ENCODE results near the gene MOB3A.

MOB3A gene

GRCh38 chr19:2096034-2096479, at the start of gene MOB3A:
Gene MOB3A (minus strand): TSS chr19:2096326. CDS start chr19:2078560, 17,766 bp downstream.
- H3K9me3 ChIP-seq (ENCODE audit: control insufficient read depth, insufficient read depth, low read length), result no peaks in the 10 kb centered on the region
- H3K36me3 ChIP-seq (ENCODE audit: control insufficient read depth, insufficient read depth, low read length), result peaks cover 16% of the 10 kb centered on the region
- H3K9ac ChIP-seq (ENCODE audit: low read depth, low read length), result no peak within 1 kb of the TSS; the same call in 1 of the 2 replicates
- peak within 1 kb of the TSS; percentile 74 for H3K4me3 ChIP-seq (ENCODE audit: low read depth, low read length)
- peak within 1 kb of the TSS; percentile 86 for H3K27ac ChIP-seq (ENCODE audit: low read depth, low read length)
- H3K4me1 ChIP-seq (ENCODE audit: control insufficient read depth, insufficient read depth, low read length), result no peaks in the 10 kb centered on the region
- no peaks in the 10 kb centered on the region for H3K27me3 ChIP-seq (ENCODE audit: control insufficient read depth, insufficient read depth, low read length)

- no peaks in the 10 kb centered on the region for H3K9me3 ChIP-seq (ENCODE audit: control insufficient read depth, insufficient read depth, low read length)
- H3K36me3 ChIP-seq (ENCODE audit: control insufficient read depth, insufficient read depth, low read length), result peaks cover 20% of the 10 kb centered on the region
- H3K9ac ChIP-seq (ENCODE audit: low read depth, low read length), result no peak overlapping the region
- H3K4me3 ChIP-seq (ENCODE audit: low read depth, low read length), result no peak overlapping the region
- H3K4me1 ChIP-seq (ENCODE audit: control insufficient read depth, insufficient read depth, low read length), result peaks cover 12% of the 10 kb centered on the region
- no peak overlapping the region for H3K27ac ChIP-seq (ENCODE audit: low read depth, low read length)
- no peaks in the 10 kb centered on the region for H3K27me3 ChIP-seq (ENCODE audit: control insufficient read depth, insufficient read depth, low read length)
Measured at GRCh38 chr19:2145831-2146241, 49.7 kb upstream of the MOB3A start.

- no peak overlapping the region for H3K9ac ChIP-seq (ENCODE audit: low read depth, low read length)
- H3K27me3 ChIP-seq (ENCODE audit: control insufficient read depth, insufficient read depth, low read length), result no peaks in the 10 kb centered on the region
- H3K36me3 ChIP-seq (ENCODE audit: control insufficient read depth, insufficient read depth, low read length), result peaks cover 24% of the 10 kb centered on the region
Measured at GRCh38 chr19:2144190-2144589, 48.1 kb upstream of the MOB3A start.

GRCh38 chr19:2142173-2142829, 46.2 kb upstream of the MOB3A start:
- Histone ChIP-seq H3K9me3 (ENCODE audit: control insufficient read depth, insufficient read depth, low read length) (no peaks in the 10 kb centered on the region), H3K36me3 (ENCODE audit: control insufficient read depth, insufficient read depth, low read length) (peaks cover 33% of the 10 kb centered on the region), H3K27ac (ENCODE audit: low read depth, low read length) (no peak overlapping the region), H3K9ac (ENCODE audit: low read depth, low read length) (no peak overlapping the region), H3K4me3 (ENCODE audit: low read depth, low read length) (no peak overlapping the region), H3K27me3 (ENCODE audit: control insufficient read depth, insufficient read depth, low read length) (no peaks in the 10 kb centered on the region), H3K4me1 (ENCODE audit: control insufficient read depth, insufficient read depth, low read length) (no peaks in the 10 kb centered on the region)

More at GRCh38 chr19:2144190-2144589, 48.1 kb upstream of the MOB3A start:
- Histone ChIP-seq H3K4me3 (ENCODE audit: low read depth, low read length) (no peak overlapping the region), H3K4me1 (ENCODE audit: control insufficient read depth, insufficient read depth, low read length) (no peaks in the 10 kb centered on the region), H3K27ac (ENCODE audit: low read depth, low read length) (no peak overlapping the region), H3K9me3 (ENCODE audit: control insufficient read depth, insufficient read depth, low read length) (no peaks in the 10 kb centered on the region)

- peaks cover 43% of the 10 kb centered on the region for H3K36me3 ChIP-seq (ENCODE audit: control insufficient read depth, insufficient read depth, low read length)
- no peak overlapping the region for H3K4me3 ChIP-seq (ENCODE audit: low read depth, low read length)
Measured at GRCh38 chr19:2140138-2140569, 44.0 kb upstream of the MOB3A start.

GRCh38 chr19:2139385-2140137, 43.4 kb upstream of the MOB3A start:
- Histone ChIP-seq H3K27ac (ENCODE audit: low read depth, low read length) (no peak overlapping the region), H3K36me3 (ENCODE audit: control insufficient read depth, insufficient read depth, low read length) (peaks cover 38% of the 10 kb centered on the region)

More at GRCh38 chr19:2140138-2140569, 44.0 kb upstream of the MOB3A start:
- no peak overlapping the region for H3K27ac ChIP-seq (ENCODE audit: low read depth, low read length)
- H3K9ac ChIP-seq (ENCODE audit: low read depth, low read length), result no peak overlapping the region
- H3K27me3 ChIP-seq (ENCODE audit: control insufficient read depth, insufficient read depth, low read length), result no peaks in the 10 kb centered on the region
- H3K9me3 ChIP-seq (ENCODE audit: control insufficient read depth, insufficient read depth, low read length), result no peaks in the 10 kb centered on the region
- H3K4me1 ChIP-seq (ENCODE audit: control insufficient read depth, insufficient read depth, low read length), result no peaks in the 10 kb centered on the region

GRCh38 chr19:2138061-2138728, 42.1 kb upstream of the MOB3A start:
- H3K9me3 ChIP-seq (ENCODE audit: control insufficient read depth, insufficient read depth, low read length), result no peaks in the 10 kb centered on the region
- no peak overlapping the region for H3K4me3 ChIP-seq (ENCODE audit: low read depth, low read length)
- no peaks in the 10 kb centered on the region for H3K4me1 ChIP-seq (ENCODE audit: control insufficient read depth, insufficient read depth, low read length)
- H3K9ac ChIP-seq (ENCODE audit: low read depth, low read length), result no peak overlapping the region
- no peak overlapping the region for H3K27ac ChIP-seq (ENCODE audit: low read depth, low read length)
- no peaks in the 10 kb centered on the region for H3K27me3 ChIP-seq (ENCODE audit: control insufficient read depth, insufficient read depth, low read length)
- peaks cover 40% of the 10 kb centered on the region for H3K36me3 ChIP-seq (ENCODE audit: control insufficient read depth, insufficient read depth, low read length)

More at GRCh38 chr19:2139385-2140137, 43.4 kb upstream of the MOB3A start:
- Histone ChIP-seq H3K4me1 (ENCODE audit: control insufficient read depth, insufficient read depth, low read length) (no peaks in the 10 kb centered on the region), H3K27me3 (ENCODE audit: control insufficient read depth, insufficient read depth, low read length) (no peaks in the 10 kb centered on the region), H3K9ac (ENCODE audit: low read depth, low read length) (no peak overlapping the region), H3K9me3 (ENCODE audit: control insufficient read depth, insufficient read depth, low read length) (no peaks in the 10 kb centered on the region), H3K4me3 (ENCODE audit: low read depth, low read length) (no peak overlapping the region)

GRCh38 chr19:2136796-2137195, 40.7 kb upstream of the MOB3A start:
- Histone ChIP-seq H3K4me1 (ENCODE audit: control insufficient read depth, insufficient read depth, low read length) (no peaks in the 10 kb centered on the region), H3K9me3 (ENCODE audit: control insufficient read depth, insufficient read depth, low read length) (no peaks in the 10 kb centered on the region), H3K27ac (ENCODE audit: low read depth, low read length) (no peak overlapping the region), H3K36me3 (ENCODE audit: control insufficient read depth, insufficient read depth, low read length) (peaks cover 54% of the 10 kb centered on the region), H3K4me3 (ENCODE audit: low read depth, low read length) (no peak overlapping the region), H3K9ac (ENCODE audit: low read depth, low read length) (no peak overlapping the region), H3K27me3 (ENCODE audit: control insufficient read depth, insufficient read depth, low read length) (no peaks in the 10 kb centered on the region)

GRCh38 chr19:2135474-2136402, 39.6 kb upstream of the MOB3A start:
- H3K9me3 ChIP-seq (ENCODE audit: control insufficient read depth, insufficient read depth, low read length), result no peaks in the 10 kb centered on the region
- peaks cover 65% of the 10 kb centered on the region for H3K36me3 ChIP-seq (ENCODE audit: control insufficient read depth, insufficient read depth, low read length)
- no peak overlapping the region for H3K9ac ChIP-seq (ENCODE audit: low read depth, low read length)
- H3K27ac ChIP-seq (ENCODE audit: low read depth, low read length), result no peak overlapping the region
- no peak overlapping the region for H3K4me3 ChIP-seq (ENCODE audit: low read depth, low read length)
- no peaks in the 10 kb centered on the region for H3K4me1 ChIP-seq (ENCODE audit: control insufficient read depth, insufficient read depth, low read length)
- H3K27me3 ChIP-seq (ENCODE audit: control insufficient read depth, insufficient read depth, low read length), result no peaks in the 10 kb centered on the region

GRCh38 chr19:2132731-2133490, 36.8 kb upstream of the MOB3A start:
- no peak overlapping the region for H3K4me3 ChIP-seq (ENCODE audit: low read depth, low read length)
- H3K36me3 ChIP-seq (ENCODE audit: control insufficient read depth, insufficient read depth, low read length), result peaks cover 68% of the 10 kb centered on the region
- no peaks in the 10 kb centered on the region for H3K4me1 ChIP-seq (ENCODE audit: control insufficient read depth, insufficient read depth, low read length)
- H3K27me3 ChIP-seq (ENCODE audit: control insufficient read depth, insufficient read depth, low read length), result no peaks in the 10 kb centered on the region
- no peak overlapping the region for H3K27ac ChIP-seq (ENCODE audit: low read depth, low read length)
- H3K9ac ChIP-seq (ENCODE audit: low read depth, low read length), result no peak overlapping the region
- H3K9me3 ChIP-seq (ENCODE audit: control insufficient read depth, insufficient read depth, low read length), result no peaks in the 10 kb centered on the region
